ENCODE results near the gene G6PC1. TPM values are rescaled to one million over a fixed set of nuclear protein-coding genes. Genes with fewer than 3 reads are reported as not detected.
A peak's percentile ranks its signal among the peaks of the same experiment; 100 is the strongest.

Gene G6PC1
- total and polyA plus RNA-seq, 2 of the 13 experiments (the other 11 are each of a cell fraction or from before 2014, with no cell fraction given): 1.7 to 37.9 TPM

DNA sequence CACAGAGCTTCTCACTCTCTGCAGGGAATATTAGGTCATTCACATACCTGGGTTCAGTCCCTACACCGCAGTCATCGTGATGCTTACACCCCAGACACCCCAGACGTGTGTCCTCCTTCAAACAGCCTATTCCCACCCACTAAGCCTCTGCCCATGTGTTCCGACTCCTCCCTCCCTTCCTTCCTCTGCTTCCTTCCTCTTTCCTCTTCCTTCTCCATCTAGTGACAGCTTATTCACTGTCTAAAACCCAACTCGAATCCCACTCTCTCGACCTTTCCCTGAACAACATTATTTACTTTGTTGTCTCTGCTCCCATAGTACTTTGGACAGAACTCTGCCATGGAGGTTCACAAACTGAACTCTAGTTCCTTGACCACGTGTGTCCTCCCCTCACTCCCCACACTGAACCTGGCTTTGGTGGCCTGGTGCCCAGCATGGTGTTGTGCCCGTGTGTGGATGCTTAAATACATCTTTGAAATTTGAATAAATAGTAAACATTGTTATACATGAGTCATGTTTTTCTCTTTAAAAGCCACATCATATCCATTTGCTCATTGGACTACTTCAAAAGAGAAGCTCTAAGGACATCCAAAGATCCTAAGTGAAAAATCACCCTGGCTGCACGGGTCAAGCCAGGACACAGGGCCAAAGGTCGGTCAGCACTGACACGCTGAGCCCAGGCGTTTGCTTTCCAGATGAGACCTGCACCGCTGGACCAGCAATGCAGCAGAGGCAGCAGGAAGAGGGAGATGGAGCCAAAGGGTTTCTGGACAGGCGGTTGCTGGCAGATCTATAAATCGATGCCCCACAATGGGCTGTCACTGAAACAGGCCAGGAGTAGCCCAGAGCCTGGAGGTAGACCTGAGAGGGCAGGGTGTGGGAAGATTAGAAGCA, 14.1 kb upstream of the G6PC1 start (continued):
- TF ChIP-seq, protein P1, sequence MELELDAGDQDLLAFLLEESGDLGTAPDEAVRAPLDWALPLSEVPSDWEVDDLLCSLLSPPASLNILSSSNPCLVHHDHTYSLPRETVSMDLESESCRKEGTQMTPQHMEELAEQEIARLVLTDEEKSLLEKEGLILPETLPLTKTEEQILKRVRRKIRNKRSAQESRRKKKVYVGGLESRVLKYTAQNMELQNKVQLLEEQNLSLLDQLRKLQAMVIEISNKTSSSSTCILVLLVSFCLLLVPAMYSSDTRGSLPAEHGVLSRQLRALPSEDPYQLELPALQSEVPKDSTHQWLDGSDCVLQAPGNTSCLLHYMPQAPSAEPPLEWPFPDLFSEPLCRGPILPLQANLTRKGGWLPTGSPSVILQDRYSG (CRISPR knock-in tag; IDR thresholded peaks at IDR 0.05): 0 out of 2 replicates have a peak, but pooled peaks have one; percentile 75
- TF ChIP-seq, protein P2, sequence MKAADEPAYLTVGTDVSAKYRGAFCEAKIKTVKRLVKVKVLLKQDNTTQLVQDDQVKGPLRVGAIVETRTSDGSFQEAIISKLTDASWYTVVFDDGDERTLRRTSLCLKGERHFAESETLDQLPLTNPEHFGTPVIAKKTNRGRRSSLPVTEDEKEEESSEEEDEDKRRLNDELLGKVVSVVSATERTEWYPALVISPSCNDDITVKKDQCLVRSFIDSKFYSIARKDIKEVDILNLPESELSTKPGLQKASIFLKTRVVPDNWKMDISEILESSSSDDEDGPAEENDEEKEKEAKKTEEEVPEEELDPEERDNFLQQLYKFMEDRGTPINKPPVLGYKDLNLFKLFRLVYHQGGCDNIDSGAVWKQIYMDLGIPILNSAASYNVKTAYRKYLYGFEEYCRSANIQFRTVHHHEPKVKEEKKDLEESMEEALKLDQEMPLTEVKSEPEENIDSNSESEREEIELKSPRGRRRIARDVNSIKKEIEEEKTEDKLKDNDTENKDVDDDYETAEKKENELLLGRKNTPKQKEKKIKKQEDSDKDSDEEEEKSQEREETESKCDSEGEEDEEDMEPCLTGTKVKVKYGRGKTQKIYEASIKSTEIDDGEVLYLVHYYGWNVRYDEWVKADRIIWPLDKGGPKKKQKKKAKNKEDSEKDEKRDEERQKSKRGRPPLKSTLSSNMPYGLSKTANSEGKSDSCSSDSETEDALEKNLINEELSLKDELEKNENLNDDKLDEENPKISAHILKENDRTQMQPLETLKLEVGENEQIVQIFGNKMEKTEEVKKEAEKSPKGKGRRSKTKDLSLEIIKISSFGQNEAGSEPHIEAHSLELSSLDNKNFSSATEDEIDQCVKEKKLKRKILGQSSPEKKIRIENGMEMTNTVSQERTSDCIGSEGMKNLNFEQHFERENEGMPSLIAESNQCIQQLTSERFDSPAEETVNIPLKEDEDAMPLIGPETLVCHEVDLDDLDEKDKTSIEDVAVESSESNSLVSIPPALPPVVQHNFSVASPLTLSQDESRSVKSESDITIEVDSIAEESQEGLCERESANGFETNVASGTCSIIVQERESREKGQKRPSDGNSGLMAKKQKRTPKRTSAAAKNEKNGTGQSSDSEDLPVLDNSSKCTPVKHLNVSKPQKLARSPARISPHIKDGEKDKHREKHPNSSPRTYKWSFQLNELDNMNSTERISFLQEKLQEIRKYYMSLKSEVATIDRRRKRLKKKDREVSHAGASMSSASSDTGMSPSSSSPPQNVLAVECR (CRISPR knock-in tag; IDR thresholded peaks at IDR 0.05; ENCODE audit: borderline replicate concordance): peak; percentile 78; the same call in 1 of the 2 replicates
- TF ChIP-seq ZNF546 (CRISPR knock-in tag; conservative IDR thresholded peaks at IDR 0.05) (no peak), ZNF20 (CRISPR knock-in tag; IDR thresholded peaks at IDR 0.05) (no peak), ZNF629 (CRISPR knock-in tag; conservative IDR thresholded peaks at IDR 0.05) (no peak; the same call in 1 of the 2 replicates), MYC (CRISPR knock-in tag; IDR thresholded peaks at IDR 0.05; ENCODE audit: borderline replicate concordance) (peak; percentile 88), ERF (CRISPR knock-in tag; IDR thresholded peaks at IDR 0.05) (peak; percentile 79), NCOA1 (CRISPR knock-in tag; IDR thresholded peaks at IDR 0.05) (no peak), FOSL2 (CRISPR knock-in tag; IDR thresholded peaks at IDR 0.05) (peak; percentile 86), MXI1 (IDR thresholded peaks at IDR 0.05; ENCODE audit: borderline replicate concordance, low read depth, low read length) (peak; percentile 90; the same call in 2 of the 3 replicates), TBP (CRISPR knock-in tag; IDR thresholded peaks at IDR 0.05) (peak; percentile 69; the same call in 1 of the 2 replicates), KAT8 (CRISPR knock-in tag; IDR thresholded peaks at IDR 0.05) (peak; percentile 62), ZNF883 (CRISPR knock-in tag; IDR thresholded peaks at IDR 0.05; ENCODE audit: not compliant biosample characterization) (no peak), EED (CRISPR knock-in tag; IDR thresholded peaks at IDR 0.05) (no peak; the same call in 1 of the 2 replicates)
- TF ChIP-seq, protein P3, sequence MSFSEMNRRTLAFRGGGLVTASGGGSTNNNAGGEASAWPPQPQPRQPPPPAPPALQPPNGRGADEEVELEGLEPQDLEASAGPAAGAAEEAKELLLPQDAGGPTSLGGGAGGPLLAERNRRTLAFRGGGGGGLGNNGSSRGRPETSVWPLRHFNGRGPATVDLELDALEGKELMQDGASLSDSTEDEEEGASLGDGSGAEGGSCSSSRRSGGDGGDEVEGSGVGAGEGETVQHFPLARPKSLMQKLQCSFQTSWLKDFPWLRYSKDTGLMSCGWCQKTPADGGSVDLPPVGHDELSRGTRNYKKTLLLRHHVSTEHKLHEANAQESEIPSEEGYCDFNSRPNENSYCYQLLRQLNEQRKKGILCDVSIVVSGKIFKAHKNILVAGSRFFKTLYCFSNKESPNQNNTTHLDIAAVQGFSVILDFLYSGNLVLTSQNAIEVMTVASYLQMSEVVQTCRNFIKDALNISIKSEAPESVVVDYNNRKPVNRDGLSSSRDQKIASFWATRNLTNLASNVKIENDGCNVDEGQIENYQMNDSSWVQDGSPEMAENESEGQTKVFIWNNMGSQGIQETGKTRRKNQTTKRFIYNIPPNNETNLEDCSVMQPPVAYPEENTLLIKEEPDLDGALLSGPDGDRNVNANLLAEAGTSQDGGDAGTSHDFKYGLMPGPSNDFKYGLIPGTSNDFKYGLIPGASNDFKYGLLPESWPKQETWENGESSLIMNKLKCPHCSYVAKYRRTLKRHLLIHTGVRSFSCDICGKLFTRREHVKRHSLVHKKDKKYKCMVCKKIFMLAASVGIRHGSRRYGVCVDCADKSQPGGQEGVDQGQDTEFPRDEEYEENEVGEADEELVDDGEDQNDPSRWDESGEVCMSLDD (CRISPR knock-in tag; IDR thresholded peaks at IDR 0.05; ENCODE audit: borderline replicate concordance): no peak
- TF ChIP-seq, protein P4, sequence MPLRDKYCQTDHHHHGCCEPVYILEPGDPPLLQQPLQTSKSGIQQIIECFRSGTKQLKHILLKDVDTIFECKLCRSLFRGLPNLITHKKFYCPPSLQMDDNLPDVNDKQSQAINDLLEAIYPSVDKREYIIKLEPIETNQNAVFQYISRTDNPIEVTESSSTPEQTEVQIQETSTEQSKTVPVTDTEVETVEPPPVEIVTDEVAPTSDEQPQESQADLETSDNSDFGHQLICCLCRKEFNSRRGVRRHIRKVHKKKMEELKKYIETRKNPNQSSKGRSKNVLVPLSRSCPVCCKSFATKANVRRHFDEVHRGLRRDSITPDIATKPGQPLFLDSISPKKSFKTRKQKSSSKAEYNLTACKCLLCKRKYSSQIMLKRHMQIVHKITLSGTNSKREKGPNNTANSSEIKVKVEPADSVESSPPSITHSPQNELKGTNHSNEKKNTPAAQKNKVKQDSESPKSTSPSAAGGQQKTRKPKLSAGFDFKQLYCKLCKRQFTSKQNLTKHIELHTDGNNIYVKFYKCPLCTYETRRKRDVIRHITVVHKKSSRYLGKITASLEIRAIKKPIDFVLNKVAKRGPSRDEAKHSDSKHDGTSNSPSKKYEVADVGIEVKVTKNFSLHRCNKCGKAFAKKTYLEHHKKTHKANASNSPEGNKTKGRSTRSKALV (CRISPR knock-in tag; IDR thresholded peaks at IDR 0.05): peak; percentile 56; the same call in 1 of the 2 replicates
- TF ChIP-seq, protein P5, sequence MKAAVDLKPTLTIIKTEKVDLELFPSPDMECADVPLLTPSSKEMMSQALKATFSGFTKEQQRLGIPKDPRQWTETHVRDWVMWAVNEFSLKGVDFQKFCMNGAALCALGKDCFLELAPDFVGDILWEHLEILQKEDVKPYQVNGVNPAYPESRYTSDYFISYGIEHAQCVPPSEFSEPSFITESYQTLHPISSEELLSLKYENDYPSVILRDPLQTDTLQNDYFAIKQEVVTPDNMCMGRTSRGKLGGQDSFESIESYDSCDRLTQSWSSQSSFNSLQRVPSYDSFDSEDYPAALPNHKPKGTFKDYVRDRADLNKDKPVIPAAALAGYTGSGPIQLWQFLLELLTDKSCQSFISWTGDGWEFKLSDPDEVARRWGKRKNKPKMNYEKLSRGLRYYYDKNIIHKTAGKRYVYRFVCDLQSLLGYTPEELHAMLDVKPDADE (CRISPR knock-in tag; IDR thresholded peaks at IDR 0.05): peak; percentile 72; the same call in 1 of the 2 replicates

Measured in HepG2 (cell line).